ENCODE measurements around the gene CSNK1A1L. TPM values are rescaled to one million over a fixed set of nuclear protein-coding genes. Genes with fewer than 3 reads are reported as not detected.

Gene CSNK1A1L
- not detected for total RNA-seq
- long read RNA-seq, result 0 reads

DNA sequence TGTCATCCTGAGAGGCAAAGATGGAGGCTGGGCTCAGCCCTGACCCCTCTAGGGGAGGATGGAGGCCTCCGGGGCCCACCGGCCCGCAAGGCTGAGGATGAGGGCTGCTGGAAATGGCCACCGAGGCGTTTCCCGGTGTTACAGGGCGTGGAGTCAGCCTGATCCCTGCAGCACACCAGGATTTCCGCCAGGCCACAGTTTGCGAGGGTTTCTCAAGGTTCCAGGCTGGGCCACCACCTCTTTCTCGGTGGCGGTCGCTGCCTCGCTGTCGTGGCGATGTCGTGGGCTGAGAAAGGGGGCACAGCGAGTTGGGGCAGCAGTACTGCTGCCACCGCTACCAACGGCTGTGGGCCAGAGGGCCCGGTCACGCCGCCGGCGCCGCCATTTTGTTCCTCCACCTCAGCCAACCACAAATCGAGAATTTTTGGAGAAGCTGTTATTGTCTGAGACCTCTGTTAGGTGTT, at the start of gene CSNK1A1L:
Gene CSNK1A1L (minus strand): TSS at position 414 of the 464 bp plus-strand sequence. CDS start 408 bp downstream, at position 6.
- Histone ChIP-seq H3K27me3 (no peaks in the 10 kb centered on the region), H3K36me3 (no peaks in the 10 kb centered on the region), H3K9me3 (no peaks in the 10 kb centered on the region), H3K4me1 (no peaks in the 10 kb centered on the region), H3K27ac (no peak within 1 kb of the TSS), H3K4me3 (no peak within 1 kb of the TSS)
- WGBS (ENCODE audit: insufficient coverage, low coverage, low lambda C conversion rate, missing lambda C conversion rate), result no CpG with 5 or more reads among the region's 26 CpGs
- no peak for DNase-seq
- intact Hi-C loops (cut with DNase I), result no loop called here
- TF ChIP-seq, protein P1, sequence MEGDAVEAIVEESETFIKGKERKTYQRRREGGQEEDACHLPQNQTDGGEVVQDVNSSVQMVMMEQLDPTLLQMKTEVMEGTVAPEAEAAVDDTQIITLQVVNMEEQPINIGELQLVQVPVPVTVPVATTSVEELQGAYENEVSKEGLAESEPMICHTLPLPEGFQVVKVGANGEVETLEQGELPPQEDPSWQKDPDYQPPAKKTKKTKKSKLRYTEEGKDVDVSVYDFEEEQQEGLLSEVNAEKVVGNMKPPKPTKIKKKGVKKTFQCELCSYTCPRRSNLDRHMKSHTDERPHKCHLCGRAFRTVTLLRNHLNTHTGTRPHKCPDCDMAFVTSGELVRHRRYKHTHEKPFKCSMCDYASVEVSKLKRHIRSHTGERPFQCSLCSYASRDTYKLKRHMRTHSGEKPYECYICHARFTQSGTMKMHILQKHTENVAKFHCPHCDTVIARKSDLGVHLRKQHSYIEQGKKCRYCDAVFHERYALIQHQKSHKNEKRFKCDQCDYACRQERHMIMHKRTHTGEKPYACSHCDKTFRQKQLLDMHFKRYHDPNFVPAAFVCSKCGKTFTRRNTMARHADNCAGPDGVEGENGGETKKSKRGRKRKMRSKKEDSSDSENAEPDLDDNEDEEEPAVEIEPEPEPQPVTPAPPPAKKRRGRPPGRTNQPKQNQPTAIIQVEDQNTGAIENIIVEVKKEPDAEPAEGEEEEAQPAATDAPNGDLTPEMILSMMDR (IDR thresholded peaks at IDR 0.05), result no peak
- TF ChIP-seq POLR2A (IDR thresholded peaks at IDR 0.05), result no peak
- no peak for ATAC-seq

GRCh38 chr13:37149380-37149779, 43.9 kb upstream of the CSNK1A1L start:
- WGBS (ENCODE audit: insufficient coverage, low coverage, low lambda C conversion rate, missing lambda C conversion rate), result 34% methylated on average over 3 of the region's 3 CpGs
- Histone ChIP-seq H3K27me3 (no peaks in the 10 kb centered on the region), H3K4me3 (no peak overlapping the region), H3K4me1 (no peaks in the 10 kb centered on the region), H3K36me3 (no peaks in the 10 kb centered on the region), H3K27ac (no peak overlapping the region), H3K9me3 (no peaks in the 10 kb centered on the region)
- ATAC-seq, result no peak
- intact Hi-C loops (cut with DNase I), result no loop called here
- DNase-seq, result no peak
- TF ChIP-seq, protein P1 (IDR thresholded peaks at IDR 0.05), result no peak
- TF ChIP-seq POLR2A (IDR thresholded peaks at IDR 0.05), result no peak

- ATAC-seq, result no peak
- intact Hi-C loops (cut with DNase I), result no loop called here
- 39% methylated on average over 2 of the region's 2 CpGs for WGBS (ENCODE audit: insufficient coverage, low coverage, low lambda C conversion rate, missing lambda C conversion rate)
Measured at GRCh38 chr13:37148501-37148900, 43.0 kb upstream of the CSNK1A1L start.

GRCh38 chr13:37144661-37145060, 39.2 kb upstream of the CSNK1A1L start:
- no peaks in the 10 kb centered on the region for H3K36me3 ChIP-seq
- no peaks in the 10 kb centered on the region for H3K9me3 ChIP-seq
- no peaks in the 10 kb centered on the region for H3K4me1 ChIP-seq
- H3K4me3 ChIP-seq, result no peak overlapping the region
- H3K27me3 ChIP-seq, result no peaks in the 10 kb centered on the region
- no peak for TF ChIP-seq POLR2A (IDR thresholded peaks at IDR 0.05)
- TF ChIP-seq, protein P1 (IDR thresholded peaks at IDR 0.05), result no peak
- intact Hi-C loops (cut with DNase I), result no loop called here
- ATAC-seq (no peak), DNase-seq (no peak)
- H3K27ac ChIP-seq, result no peak overlapping the region

More at GRCh38 chr13:37148501-37148900, 43.0 kb upstream of the CSNK1A1L start:
- no peak for TF ChIP-seq POLR2A (IDR thresholded peaks at IDR 0.05)
- TF ChIP-seq, protein P1 (IDR thresholded peaks at IDR 0.05), result no peak
- no peak overlapping the region for H3K4me3 ChIP-seq
- H3K4me1 ChIP-seq, result no peaks in the 10 kb centered on the region
- H3K9me3 ChIP-seq, result no peaks in the 10 kb centered on the region
- no peaks in the 10 kb centered on the region for H3K36me3 ChIP-seq
- no peak for DNase-seq
- H3K27me3 ChIP-seq, result no peaks in the 10 kb centered on the region
- H3K27ac ChIP-seq, result no peak overlapping the region

DNA sequence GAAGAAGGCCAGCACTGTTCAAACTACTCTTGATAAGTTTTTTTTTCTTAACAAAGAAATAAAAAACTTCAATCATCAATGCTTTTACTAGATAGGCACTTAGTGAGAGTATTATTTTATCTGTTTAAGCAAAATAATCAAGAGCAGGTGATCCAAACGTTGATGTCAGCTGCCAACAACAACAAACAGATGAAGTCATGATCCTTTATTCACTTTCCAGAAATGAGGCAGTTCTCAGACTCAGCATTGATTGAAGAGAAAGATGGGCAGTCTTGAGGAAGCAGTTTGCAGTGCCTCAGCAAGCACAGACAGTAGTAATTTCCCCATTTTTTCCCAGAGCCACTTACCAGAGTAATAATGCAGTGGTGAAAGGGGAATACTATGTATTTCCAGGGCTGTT, 38.4 kb upstream of the CSNK1A1L start:
- Histone ChIP-seq H3K4me1 (no peaks in the 10 kb centered on the region), H3K27me3 (no peaks in the 10 kb centered on the region), H3K9me3 (no peaks in the 10 kb centered on the region), H3K36me3 (no peaks in the 10 kb centered on the region), H3K27ac (no peak overlapping the region), H3K4me3 (no peak overlapping the region)
- intact Hi-C loops (cut with DNase I), result no loop called here
- DNase-seq, result no peak
- no peak for ATAC-seq
- TF ChIP-seq POLR2A (IDR thresholded peaks at IDR 0.05), result no peak
- TF ChIP-seq, protein P1 (IDR thresholded peaks at IDR 0.05), result no peak
- WGBS (ENCODE audit: insufficient coverage, low coverage, low lambda C conversion rate, missing lambda C conversion rate), result 10% methylated on average over 1 of the region's 1 CpG
